ENCODE data around the gene VAC14. TPM values are rescaled to one million over a fixed set of nuclear protein-coding genes. Genes with fewer than 3 reads are reported as not detected.

The VAC14 gene
- polyA plus RNA-seq, 3 donors: 20.7 to 49.4 (median 31.1) TPM

GRCh38 chr16:70681382-70682238, 119.3 kb downstream of the VAC14 start:
- intact Hi-C loops (cut with micrococcal nuclease): no loop called here
- H3K36me3 Mint-ChIP-seq: peaks cover 2 to 4% of the 10 kb centered on the region in 2 donors

More at GRCh38 chr16:70681382-70682238, 119.3 kb downstream of the VAC14 start:
- Histone ChIP-seq H3K4me1 (ENCODE audit: control insufficient read depth in 1 of 2, insufficient read depth in 2 of 2, low read length in 2 of 2) (peaks cover 4 to 10% of the 10 kb centered on the region in 2 donors), H3K27me3 (ENCODE audit: control insufficient read depth in 2 of 2, insufficient read depth in 2 of 2, low read length in 2 of 2) (peaks cover 4 to 15% of the 10 kb centered on the region in 2 donors), H3K27ac (ENCODE audit: low read depth in 1 of 2, low read length in 2 of 2) (no peak overlapping the region), H3K9ac (ENCODE audit: insufficient read depth, low read length, poor library complexity, severe bottlenecking) (no peak overlapping the region), H3K9me3 (replicated peaks in 1 of 2; ENCODE audit: control insufficient read depth in 1 of 2, insufficient read depth in 1 of 2, low read length in 2 of 2) (no peaks in the 10 kb centered on the region), H3K79me2 (ENCODE audit: insufficient read depth, low read length) (no peaks in the 10 kb centered on the region), H3K36me3 (replicated peaks in 1 of 2; ENCODE audit: control insufficient read depth in 1 of 2, insufficient read depth in 2 of 2, low read length in 2 of 2) (no peaks in the 10 kb centered on the region), H2AFZ (ENCODE audit: insufficient read depth, low read depth, low read length, poor library complexity, severe bottlenecking) (no peak overlapping the region), H3K4me2 (replicated peaks; ENCODE audit: extremely low read depth, low read length, poor library complexity, severe bottlenecking) (no peak overlapping the region), H3K4me3 (replicated peaks in 1 of 3; ENCODE audit: low read depth in 2 of 3, low read length in 3 of 3) (no peak overlapping the region), H4K20me1 (ENCODE audit: insufficient read depth, low read length) (peaks cover 4% of the 10 kb centered on the region)
- peaks cover 13 to 27% (median 18%) of the 10 kb centered on the region in 3 donors for H3K27me3 Mint-ChIP-seq (ENCODE audit: low read depth in 3 of 3)
- H3K9me3 Mint-ChIP-seq: peaks cover 0 to 3% (median 1%) of the 10 kb centered on the region in 7 donors
- H3K4me1 Mint-ChIP-seq: peaks cover 8% of the 10 kb centered on the region
- no peak for TF ChIP-seq CTCF (IDR thresholded peaks at IDR 0.05)
- WGBS (ENCODE audit: insufficient coverage): 90% methylated on average over 6 of the region's 13 CpGs
- H3K27ac Mint-ChIP-seq: no peak overlapping the region
- DNase-seq: no peak
- H3K4me3 Mint-ChIP-seq: no peak overlapping the region
